ENCODE results near the gene C11orf97. TPM values are rescaled to one million over a fixed set of nuclear protein-coding genes. Genes with fewer than 3 reads are reported as not detected.

C11orf97 gene
- total and polyA plus RNA-seq, 2 experiments from 2014 or later = 0.59 TPM; not detected in 1

- no peaks in the 10 kb centered on the region for H3K27me3 ChIP-seq
- no peak for TF ChIP-seq EZH2phosphoT487 (IDR thresholded peaks at IDR 0.05; ENCODE audit: low read depth, severe bottlenecking, unreplicated experiment)
- no peak for TF ChIP-seq EZH2 (IDR thresholded peaks at IDR 0.05; ENCODE audit: borderline replicate concordance)
- TF ChIP-seq CTCF (IDR thresholded peaks at IDR 0.05; ENCODE audit: poor library complexity) = no peak
- H3K4me3 ChIP-seq = no peak overlapping the region
- H3K27ac ChIP-seq = no peak overlapping the region
- H3K4me2 ChIP-seq = no peak overlapping the region
- H4K20me1 ChIP-seq (ENCODE audit: insufficient read depth, poor library complexity, severe bottlenecking) = no peaks in the 10 kb centered on the region
- no peaks in the 10 kb centered on the region for H3K4me1 ChIP-seq (ENCODE audit: insufficient read depth)
- WGBS (ENCODE audit: low lambda C conversion rate, missing lambda C conversion rate) = 100% methylated on average over 2 of the region's 2 CpGs
- no peaks in the 10 kb centered on the region for H3K9me2 ChIP-seq (replicated peaks; ENCODE audit: insufficient read depth)
- no peaks in the 10 kb centered on the region for H3K36me3 ChIP-seq (replicated peaks; ENCODE audit: insufficient read depth, low read depth)
- peaks cover 16% of the 10 kb centered on the region for H3K79me2 ChIP-seq
- DNase-seq (ENCODE audit: low spot score) = no peak
- H2AFZ ChIP-seq = no peak overlapping the region
- H3K9me3 ChIP-seq (ENCODE audit: low read depth) = no peaks in the 10 kb centered on the region
Observed at GRCh38 chr11:94559361-94559760, 47.1 kb downstream of the C11orf97 start.

GRCh38 chr11:94560834-94561233, 48.6 kb downstream of the C11orf97 start:
- Histone ChIP-seq H2AFZ (no peak overlapping the region), H4K20me1 (ENCODE audit: insufficient read depth, poor library complexity, severe bottlenecking) (no peaks in the 10 kb centered on the region), H3K36me3 (replicated peaks; ENCODE audit: insufficient read depth, low read depth) (no peaks in the 10 kb centered on the region), H3K4me2 (no peak overlapping the region), H3K27ac (no peak overlapping the region), H3K4me1 (ENCODE audit: insufficient read depth) (no peaks in the 10 kb centered on the region), H3K9me2 (replicated peaks; ENCODE audit: insufficient read depth) (no peaks in the 10 kb centered on the region), H3K9me3 (ENCODE audit: low read depth) (no peaks in the 10 kb centered on the region), H3K79me2 (peaks cover 3% of the 10 kb centered on the region), H3K27me3 (no peaks in the 10 kb centered on the region), H3K4me3 (no peak overlapping the region)
- WGBS (ENCODE audit: low lambda C conversion rate, missing lambda C conversion rate) = 96% methylated on average over 3 of the region's 3 CpGs
- TF ChIP-seq EZH2 (IDR thresholded peaks at IDR 0.05; ENCODE audit: borderline replicate concordance) = no peak
- no peak for TF ChIP-seq CTCF (IDR thresholded peaks at IDR 0.05; ENCODE audit: poor library complexity)
- TF ChIP-seq EZH2phosphoT487 (IDR thresholded peaks at IDR 0.05; ENCODE audit: low read depth, severe bottlenecking, unreplicated experiment) = no peak
- no peak for DNase-seq (ENCODE audit: low spot score)

GRCh38 chr11:94563176-94563847, 51.1 kb downstream of the C11orf97 start:
- DNase-seq (ENCODE audit: low spot score) = no peak
- no peaks in the 10 kb centered on the region for H4K20me1 ChIP-seq (ENCODE audit: insufficient read depth, poor library complexity, severe bottlenecking)
- no peak overlapping the region for H3K4me3 ChIP-seq
- H3K9me3 ChIP-seq (ENCODE audit: low read depth) = no peaks in the 10 kb centered on the region
- H3K27me3 ChIP-seq = no peaks in the 10 kb centered on the region
- H3K4me1 ChIP-seq (ENCODE audit: insufficient read depth) = no peaks in the 10 kb centered on the region
- no peaks in the 10 kb centered on the region for H3K36me3 ChIP-seq (replicated peaks; ENCODE audit: insufficient read depth, low read depth)
- H2AFZ ChIP-seq = no peak overlapping the region
- H3K9me2 ChIP-seq (replicated peaks; ENCODE audit: insufficient read depth) = no peaks in the 10 kb centered on the region
- H3K79me2 ChIP-seq = no peaks in the 10 kb centered on the region
- H3K27ac ChIP-seq = no peak overlapping the region
- TF ChIP-seq EZH2 (IDR thresholded peaks at IDR 0.05; ENCODE audit: borderline replicate concordance) (no peak), CTCF (IDR thresholded peaks at IDR 0.05; ENCODE audit: poor library complexity) (no peak), EZH2phosphoT487 (IDR thresholded peaks at IDR 0.05; ENCODE audit: low read depth, severe bottlenecking, unreplicated experiment) (no peak)
- no peak overlapping the region for H3K4me2 ChIP-seq
- WGBS (ENCODE audit: low lambda C conversion rate, missing lambda C conversion rate) = 84% methylated on average over 4 of the region's 4 CpGs
